ENCODE results near the gene MYO1E. TPM values are rescaled to one million over a fixed set of nuclear protein-coding genes. Genes with fewer than 3 reads are reported as not detected.

MYO1E gene
- total RNA-seq, 1 donor, result 17.3 TPM

DNA sequence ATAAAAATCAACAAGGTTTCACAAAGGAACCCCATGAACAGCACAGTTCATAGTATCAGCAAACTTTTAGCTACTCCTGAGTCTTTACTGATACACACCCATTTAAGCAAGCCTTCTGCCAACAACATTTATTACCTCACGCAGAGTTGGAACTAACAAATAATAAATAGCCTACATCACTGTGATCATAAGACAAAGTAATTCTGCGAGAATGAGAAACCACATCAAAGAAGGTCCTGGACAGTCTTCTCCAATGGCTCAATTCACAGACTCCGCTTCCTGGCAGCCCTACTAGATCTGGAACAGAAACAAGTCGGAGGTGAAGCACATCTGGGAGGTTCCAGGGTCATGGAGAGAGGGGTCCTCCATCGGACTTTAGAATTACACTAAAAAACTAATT, 129.0 kb downstream of the MYO1E start:
- Histone ChIP-seq H3K9me3 (ENCODE audit: low read depth, low read length) (no peaks in the 10 kb centered on the region), H3K27me3 (ENCODE audit: insufficient read depth, low read length) (no peaks in the 10 kb centered on the region), H3K4me3 (ENCODE audit: low read length) (no peak overlapping the region), H3K4me1 (ENCODE audit: insufficient read depth, low read length) (peaks cover 5% of the 10 kb centered on the region)

DNA sequence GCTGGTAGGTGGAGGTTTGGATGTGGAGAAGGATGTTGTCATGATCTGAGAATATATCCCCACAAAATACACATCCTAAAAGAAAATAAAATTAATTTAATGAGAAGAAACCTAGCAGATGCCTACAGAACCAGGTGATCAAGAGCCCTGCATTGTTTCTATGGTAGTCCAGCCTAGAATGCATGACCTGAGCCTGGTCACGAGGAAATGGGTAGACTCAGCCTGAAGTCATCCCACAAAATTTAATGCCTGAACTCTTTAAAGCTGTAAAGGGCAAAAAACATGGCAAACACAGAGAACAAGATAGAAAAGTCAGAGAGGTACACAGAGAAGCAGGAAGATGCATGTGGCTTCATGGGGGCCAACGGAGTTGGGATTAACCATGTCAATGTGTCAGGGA, 130.0 kb downstream of the MYO1E start:
- H3K4me1 ChIP-seq (ENCODE audit: insufficient read depth, low read length), result peaks cover 9% of the 10 kb centered on the region

DNA sequence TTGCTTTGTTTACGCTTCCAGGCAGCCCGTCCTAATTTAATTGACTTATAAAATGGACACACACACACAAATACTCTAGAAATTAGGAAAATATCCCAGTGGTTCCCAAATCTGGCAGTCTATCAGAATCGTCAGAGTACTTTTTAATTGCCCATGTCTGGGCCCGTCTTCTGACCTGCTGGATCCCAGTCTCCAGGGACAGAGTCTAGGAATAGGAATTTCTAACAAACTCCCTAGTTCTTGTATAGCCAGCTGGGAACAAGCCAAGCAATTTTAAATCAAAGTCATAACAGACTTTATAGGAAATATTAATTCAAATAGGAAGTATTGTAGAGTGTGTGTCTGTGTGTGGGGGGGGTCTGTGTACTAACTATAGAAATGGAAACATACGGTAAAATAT, 132.6 kb downstream of the MYO1E start:
- no peak overlapping the region for H3K4me3 ChIP-seq (ENCODE audit: low read length)
- H3K9me3 ChIP-seq (ENCODE audit: low read depth, low read length), result no peaks in the 10 kb centered on the region
- no peaks in the 10 kb centered on the region for H3K27me3 ChIP-seq (ENCODE audit: insufficient read depth, low read length)
- peaks cover 17% of the 10 kb centered on the region for H3K4me1 ChIP-seq (ENCODE audit: insufficient read depth, low read length)

More for the DNA sequence above, 130.0 kb downstream of the MYO1E start:
- no peaks in the 10 kb centered on the region for H3K9me3 ChIP-seq (ENCODE audit: low read depth, low read length)
- no peaks in the 10 kb centered on the region for H3K27me3 ChIP-seq (ENCODE audit: insufficient read depth, low read length)
- no peak overlapping the region for H3K4me3 ChIP-seq (ENCODE audit: low read length)

DNA sequence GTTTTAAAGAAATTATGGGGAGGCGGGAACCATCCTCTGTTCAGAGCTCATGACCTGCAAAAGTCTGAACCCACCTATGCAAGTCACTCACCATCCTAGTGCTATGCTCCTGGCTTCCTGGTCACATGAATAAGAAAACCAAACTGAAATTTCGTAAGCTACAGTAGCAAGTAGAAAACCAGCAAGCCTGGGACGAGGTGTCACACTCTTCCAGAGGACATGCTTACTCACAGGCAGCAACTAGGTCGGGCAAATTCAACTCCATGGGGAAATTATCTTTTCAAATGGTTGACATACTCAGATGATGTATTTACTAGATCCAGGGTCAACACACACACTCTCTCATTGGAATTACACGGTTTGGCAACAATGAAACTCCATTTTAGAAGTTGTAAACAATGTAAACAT, 134.7 kb downstream of the MYO1E start:
- no peaks in the 10 kb centered on the region for H3K9me3 ChIP-seq (ENCODE audit: low read depth, low read length)
- peaks cover 17% of the 10 kb centered on the region for H3K4me1 ChIP-seq (ENCODE audit: insufficient read depth, low read length)
- H3K27me3 ChIP-seq (ENCODE audit: insufficient read depth, low read length), result no peaks in the 10 kb centered on the region
- no peak overlapping the region for H3K4me3 ChIP-seq (ENCODE audit: low read length)

DNA sequence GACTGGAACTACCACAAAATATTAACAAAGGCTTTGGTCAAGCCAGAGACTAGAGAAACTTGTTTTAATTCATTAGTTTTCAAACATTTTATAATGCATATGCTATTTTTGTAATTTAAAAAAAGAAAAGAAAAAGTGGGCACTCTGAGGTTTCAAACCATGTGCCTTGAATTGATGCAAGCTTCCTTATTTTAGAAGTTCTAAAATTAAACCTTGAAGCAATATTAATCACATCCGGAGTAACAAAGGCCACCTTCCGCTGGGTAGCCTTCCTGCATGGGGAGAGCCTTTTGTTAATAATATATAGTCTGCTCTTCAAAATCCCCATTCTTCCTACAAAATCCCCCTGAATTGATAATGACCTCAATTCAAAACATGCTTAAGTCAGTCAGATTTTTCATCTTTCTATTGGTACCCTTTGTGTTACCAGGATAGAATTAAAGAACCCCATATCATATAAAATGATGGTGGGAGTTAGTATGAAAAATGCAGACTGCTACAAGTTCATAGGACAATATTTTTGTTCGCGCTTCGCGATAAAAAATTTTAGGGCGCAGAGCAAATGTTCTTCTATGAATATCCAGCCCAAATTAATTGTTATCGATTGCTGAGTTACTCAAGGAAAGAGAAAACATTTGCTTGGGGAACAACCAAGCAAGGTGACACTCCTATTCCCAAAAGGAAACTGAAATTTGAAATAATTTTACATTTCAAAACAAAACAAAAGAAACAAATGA, 135.4 kb downstream of the MYO1E start:
- H3K4me1 ChIP-seq (ENCODE audit: insufficient read depth, low read length), result peaks cover 17% of the 10 kb centered on the region
- H3K9me3 ChIP-seq (ENCODE audit: low read depth, low read length), result no peaks in the 10 kb centered on the region
- H3K27me3 ChIP-seq (ENCODE audit: insufficient read depth, low read length), result no peaks in the 10 kb centered on the region
- no peak overlapping the region for H3K4me3 ChIP-seq (ENCODE audit: low read length)

DNA sequence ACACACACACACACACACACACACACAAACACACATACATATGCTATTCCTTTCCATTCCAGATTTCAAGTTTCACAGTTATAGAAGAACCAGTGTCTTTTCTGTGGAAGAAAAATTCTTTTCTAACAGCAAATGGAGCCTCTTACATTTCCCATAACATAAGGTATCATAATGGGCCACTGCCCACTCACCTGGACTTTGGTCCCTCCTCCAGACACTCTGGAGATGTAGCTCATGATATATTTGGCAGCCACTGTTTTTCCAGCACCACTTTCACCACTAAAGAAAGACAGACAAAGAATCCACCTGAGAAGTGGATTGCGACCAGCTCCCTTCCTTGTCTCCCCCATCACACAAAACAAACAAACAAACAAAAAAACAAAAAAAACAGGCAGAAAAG, 136.3 kb downstream of the MYO1E start:
- Histone ChIP-seq H3K9me3 (ENCODE audit: low read depth, low read length) (no peaks in the 10 kb centered on the region), H3K27me3 (ENCODE audit: insufficient read depth, low read length) (no peaks in the 10 kb centered on the region), H3K4me1 (ENCODE audit: insufficient read depth, low read length) (peaks cover 17% of the 10 kb centered on the region), H3K4me3 (ENCODE audit: low read length) (no peak overlapping the region)

DNA sequence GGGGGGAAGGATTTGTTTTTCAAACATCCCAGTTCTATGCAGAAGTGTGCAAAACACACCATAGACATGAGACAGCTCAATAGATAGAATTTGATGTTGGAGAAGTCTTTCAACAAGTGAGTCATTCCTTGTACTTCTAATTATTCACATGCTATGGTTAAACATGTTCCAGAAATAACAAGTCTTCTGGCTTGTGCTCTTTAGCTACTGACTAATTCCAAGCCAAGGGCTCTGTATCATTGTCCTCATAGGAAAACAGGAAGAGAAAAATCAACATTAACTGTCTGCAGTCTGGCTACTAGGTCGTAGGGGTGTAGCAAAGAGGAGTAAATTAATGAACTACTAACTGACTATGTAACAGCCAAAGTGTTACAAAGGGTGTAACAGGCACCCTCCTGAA, 140.2 kb downstream of the MYO1E start:
- no peaks in the 10 kb centered on the region for H3K27me3 ChIP-seq (ENCODE audit: insufficient read depth, low read length)
- no peaks in the 10 kb centered on the region for H3K9me3 ChIP-seq (ENCODE audit: low read depth, low read length)
- peaks cover 10% of the 10 kb centered on the region for H3K4me1 ChIP-seq (ENCODE audit: insufficient read depth, low read length)
- no peak overlapping the region for H3K4me3 ChIP-seq (ENCODE audit: low read length)

DNA sequence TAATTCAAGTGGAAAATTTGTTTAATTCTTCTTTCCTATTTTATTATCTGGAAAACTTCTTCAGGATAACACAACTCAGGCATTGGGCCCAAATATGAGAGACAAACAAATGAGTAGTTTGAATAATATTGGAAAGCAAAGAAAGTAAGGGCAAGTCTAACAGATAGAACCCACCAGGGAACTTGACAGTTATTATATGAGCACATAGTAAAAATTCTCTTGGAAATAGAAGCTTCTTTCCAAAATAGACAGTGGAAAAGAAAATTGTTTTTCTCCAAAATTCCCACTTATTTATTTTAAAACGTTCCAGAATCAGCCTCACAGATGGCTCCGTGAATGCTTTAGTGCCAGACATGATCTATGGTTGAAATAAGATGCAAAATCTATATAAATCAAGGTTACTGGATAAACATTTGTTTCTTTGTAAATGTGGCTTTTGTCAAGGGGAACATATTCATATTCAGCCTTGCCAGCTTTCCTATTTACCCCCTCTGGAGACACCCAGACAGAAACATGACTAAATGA, 142.1 kb downstream of the MYO1E start:
- no peaks in the 10 kb centered on the region for H3K27me3 ChIP-seq (ENCODE audit: insufficient read depth, low read length)
- H3K4me1 ChIP-seq (ENCODE audit: insufficient read depth, low read length), result no peaks in the 10 kb centered on the region
- H3K4me3 ChIP-seq (ENCODE audit: low read length), result no peak overlapping the region
- no peaks in the 10 kb centered on the region for H3K9me3 ChIP-seq (ENCODE audit: low read depth, low read length)

DNA sequence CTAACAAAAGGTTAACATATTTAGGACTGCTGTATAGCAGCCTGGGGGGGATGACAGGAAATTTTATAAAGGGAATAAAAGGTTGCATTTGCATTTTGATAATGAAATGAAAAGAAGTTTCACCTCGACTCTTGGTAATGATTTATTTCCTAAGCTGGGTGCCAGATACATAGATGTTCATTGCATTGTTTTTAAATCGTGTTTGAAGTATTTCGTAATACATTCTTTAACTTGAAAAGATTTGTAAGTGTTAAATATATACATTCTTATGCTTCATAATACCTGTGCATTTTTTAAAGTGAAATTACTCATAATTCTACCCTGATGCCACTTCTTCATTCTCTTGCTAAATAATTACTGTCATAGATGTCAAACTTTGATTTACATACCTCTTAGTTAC, 143.2 kb downstream of the MYO1E start:
- Histone ChIP-seq H3K4me1 (ENCODE audit: insufficient read depth, low read length) (no peaks in the 10 kb centered on the region), H3K4me3 (ENCODE audit: low read length) (no peak overlapping the region), H3K27me3 (ENCODE audit: insufficient read depth, low read length) (no peaks in the 10 kb centered on the region), H3K9me3 (ENCODE audit: low read depth, low read length) (no peaks in the 10 kb centered on the region)

DNA sequence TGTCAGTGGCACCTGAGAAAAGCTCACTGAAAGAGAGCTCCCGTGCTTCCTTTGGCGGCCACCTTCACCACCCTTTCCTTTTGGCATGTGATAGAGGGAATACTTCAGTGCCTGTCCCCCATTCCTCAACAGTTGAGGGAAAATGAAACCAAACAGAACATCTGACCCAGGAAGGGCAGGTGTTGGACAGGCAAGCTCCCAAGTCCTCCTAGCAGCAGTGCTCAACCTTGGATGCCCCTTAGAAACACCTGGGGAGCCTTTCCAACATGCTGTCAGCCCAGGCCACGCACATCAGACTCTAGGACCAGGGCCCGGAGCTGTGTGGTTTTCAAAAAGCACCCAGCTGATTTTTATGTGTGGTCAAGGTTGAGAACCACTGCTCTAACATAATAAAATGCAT, 143.7 kb downstream of the MYO1E start:
- Histone ChIP-seq H3K27me3 (ENCODE audit: insufficient read depth, low read length) (no peaks in the 10 kb centered on the region), H3K4me3 (ENCODE audit: low read length) (no peak overlapping the region), H3K4me1 (ENCODE audit: insufficient read depth, low read length) (no peaks in the 10 kb centered on the region), H3K9me3 (ENCODE audit: low read depth, low read length) (no peaks in the 10 kb centered on the region)

DNA sequence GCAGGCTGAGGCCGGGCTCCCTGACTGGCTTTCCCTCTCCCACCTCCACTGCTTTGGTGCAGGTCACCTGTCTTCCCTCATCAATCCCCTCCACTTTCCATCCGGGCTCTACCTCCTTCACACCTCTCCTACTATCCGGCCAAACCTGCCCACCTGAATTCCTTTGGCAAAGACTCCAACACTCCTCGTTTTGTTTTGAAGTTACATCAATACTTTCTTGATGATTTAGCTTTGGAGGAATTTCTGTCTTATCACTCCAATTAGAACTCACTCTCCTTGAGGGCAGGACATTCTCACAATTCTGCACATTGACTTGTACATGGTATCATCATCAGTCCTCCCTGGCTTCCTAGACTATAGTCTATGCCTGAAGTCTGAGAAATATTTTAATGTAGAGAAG, 145.7 kb downstream of the MYO1E start:
- Histone ChIP-seq H3K9me3 (ENCODE audit: low read depth, low read length) (no peaks in the 10 kb centered on the region), H3K4me3 (ENCODE audit: low read length) (no peak overlapping the region), H3K27me3 (ENCODE audit: insufficient read depth, low read length) (no peaks in the 10 kb centered on the region), H3K4me1 (ENCODE audit: insufficient read depth, low read length) (no peaks in the 10 kb centered on the region)

DNA sequence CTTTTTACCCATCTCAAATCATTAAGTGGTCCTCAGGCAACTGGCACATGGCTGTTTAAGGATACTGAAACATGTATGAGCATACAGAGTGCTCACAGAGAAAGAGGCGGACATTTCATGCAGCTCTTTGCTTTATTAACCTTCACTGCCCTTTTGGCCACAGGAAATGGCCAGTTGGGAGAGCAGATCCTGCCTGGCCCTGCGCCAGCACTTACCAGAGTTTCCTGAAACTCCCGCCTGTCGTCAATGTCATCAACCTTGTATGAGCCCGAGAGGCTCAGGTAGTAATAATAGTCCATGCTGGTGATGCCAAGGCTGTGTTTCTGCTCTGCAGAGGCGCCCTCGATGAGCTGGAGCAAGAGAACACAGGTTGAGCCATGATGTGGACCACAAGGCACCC, 148.2 kb downstream of the MYO1E start:
- Histone ChIP-seq H3K27me3 (ENCODE audit: insufficient read depth, low read length) (no peaks in the 10 kb centered on the region), H3K9me3 (ENCODE audit: low read depth, low read length) (no peaks in the 10 kb centered on the region), H3K4me1 (ENCODE audit: insufficient read depth, low read length) (no peaks in the 10 kb centered on the region), H3K4me3 (ENCODE audit: low read length) (no peak overlapping the region)

DNA sequence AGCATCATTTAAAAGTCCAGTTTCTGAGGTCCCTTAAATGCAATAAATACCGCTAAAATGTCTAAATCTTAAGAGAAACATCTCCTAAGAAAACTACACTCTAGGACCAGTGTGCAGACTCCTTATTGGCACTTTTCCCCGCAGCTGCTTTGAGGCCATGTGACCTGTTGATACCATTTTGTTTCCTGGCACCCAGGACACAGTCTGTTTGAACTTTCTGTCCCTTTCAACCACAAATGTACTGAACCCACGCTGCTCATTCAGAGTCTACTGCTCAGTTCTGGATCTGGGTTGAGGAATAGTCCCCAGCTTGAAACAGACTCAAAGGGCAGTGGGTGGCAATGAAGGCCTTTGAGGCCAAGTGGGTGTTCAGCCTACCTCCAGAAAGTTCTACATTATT, 148.9 kb downstream of the MYO1E start:
- H3K27me3 ChIP-seq (ENCODE audit: insufficient read depth, low read length), result no peaks in the 10 kb centered on the region

DNA sequence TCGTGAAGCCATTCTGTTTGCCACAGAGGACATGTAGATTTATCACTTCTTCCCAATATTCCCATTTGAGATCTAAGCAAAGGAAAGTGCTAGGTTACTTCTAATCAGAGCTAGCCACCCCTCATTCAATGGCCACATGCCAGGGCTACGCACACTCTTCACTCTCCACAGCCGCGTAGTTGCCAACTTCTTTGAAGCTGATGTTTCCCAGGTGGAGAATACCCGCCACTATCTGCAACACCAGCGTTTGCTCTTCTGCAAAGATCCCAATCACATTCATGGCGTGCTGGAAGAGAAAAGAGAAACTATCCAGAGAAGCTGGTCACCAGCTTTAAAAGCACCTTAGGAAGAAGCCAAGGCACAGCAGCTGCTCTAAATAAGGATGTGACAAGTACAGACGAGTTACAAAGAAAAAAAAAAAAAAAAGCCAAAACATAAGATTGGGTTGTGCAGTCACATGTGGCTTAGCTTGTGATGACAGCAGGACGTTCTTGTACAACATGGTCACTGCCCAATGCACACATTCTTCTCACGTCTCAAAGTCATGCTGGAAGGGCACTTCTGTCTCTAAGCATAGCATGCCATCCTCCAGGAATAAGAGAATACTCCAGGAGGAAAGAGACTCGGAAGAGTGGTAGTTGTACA, 149.6 kb downstream of the MYO1E start:
- Histone ChIP-seq H3K4me3 (ENCODE audit: low read length) (no peak overlapping the region), H3K27me3 (ENCODE audit: insufficient read depth, low read length) (no peaks in the 10 kb centered on the region), H3K4me1 (ENCODE audit: insufficient read depth, low read length) (no peaks in the 10 kb centered on the region), H3K9me3 (ENCODE audit: low read depth, low read length) (no peaks in the 10 kb centered on the region)

More for the DNA sequence above, 148.9 kb downstream of the MYO1E start:
- no peaks in the 10 kb centered on the region for H3K4me1 ChIP-seq (ENCODE audit: insufficient read depth, low read length)
- H3K4me3 ChIP-seq (ENCODE audit: low read length), result no peak overlapping the region
- H3K9me3 ChIP-seq (ENCODE audit: low read depth, low read length), result no peaks in the 10 kb centered on the region

DNA sequence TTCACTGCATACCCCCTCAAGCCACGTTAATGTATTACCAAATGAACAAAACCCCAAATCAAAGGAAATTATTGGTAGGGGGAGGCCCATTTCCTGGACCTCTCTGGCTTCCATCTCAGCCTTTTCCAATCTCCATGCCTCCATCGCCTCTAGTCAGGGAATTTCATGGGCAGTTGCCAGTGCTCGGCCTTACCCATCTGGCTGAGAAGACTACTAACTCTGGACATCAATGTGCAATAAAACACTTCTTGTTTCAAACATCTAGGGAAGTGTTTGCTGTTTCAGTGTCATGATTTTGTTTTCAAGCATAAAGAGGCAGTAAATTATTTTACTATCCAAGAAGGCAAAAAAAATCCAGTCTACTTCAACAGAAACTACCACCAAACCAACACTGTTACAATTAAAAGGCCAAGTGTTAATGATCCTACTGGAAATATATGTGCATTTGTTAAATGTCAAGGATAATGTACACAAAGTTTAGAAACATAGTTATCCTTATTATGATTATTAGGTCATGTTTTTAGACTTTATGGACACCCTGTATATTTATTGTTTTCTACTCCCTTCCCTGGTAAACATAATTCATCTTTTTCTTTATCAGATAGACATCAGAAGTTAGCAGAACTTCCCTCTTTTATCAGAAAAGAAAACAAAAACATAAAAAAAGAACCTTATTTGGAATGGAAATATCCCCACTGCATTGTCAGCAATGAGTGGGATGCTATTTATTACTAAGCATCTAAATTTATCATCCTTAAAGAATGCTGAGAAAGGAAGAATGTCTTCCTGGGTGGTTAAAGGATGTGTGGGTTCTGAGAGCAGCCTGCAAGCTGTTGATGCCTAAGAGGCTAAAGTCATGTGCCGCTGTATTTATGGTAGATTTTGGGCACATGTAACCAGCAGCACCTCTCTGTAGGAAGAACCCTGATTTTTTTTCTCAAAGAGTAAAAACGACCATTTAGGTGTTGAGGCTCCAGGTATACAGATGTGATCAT, 150.9 kb downstream of the MYO1E start:
- H3K4me1 ChIP-seq (ENCODE audit: insufficient read depth, low read length), result no peaks in the 10 kb centered on the region
- H3K9me3 ChIP-seq (ENCODE audit: low read depth, low read length), result no peaks in the 10 kb centered on the region
- H3K27me3 ChIP-seq (ENCODE audit: insufficient read depth, low read length), result no peaks in the 10 kb centered on the region
- H3K4me3 ChIP-seq (ENCODE audit: low read length), result no peak overlapping the region

Data from mononuclear cell (primary cell).